T-cell (primary cell): ENCODE data around the gene RILP. TPM values are rescaled to one million over a fixed set of nuclear protein-coding genes. Genes with fewer than 3 reads are reported as not detected.

Source experiments
- ATAC-seq, 4 experiments: fragments of 200-7000 bp in 3 of 4; fragments of 150-1000 bp in 1 of 4; cut with Tn5 transposase; replicated peaks in 1 of 4; 1 replicate in 3 of 4; 2 replicates in 1 of 4; pipeline ENCODE4 v1.10.0; 2021; ENCODE audit warnings: moderate library complexity in 3 of 4, mild to moderate bottlenecking in 2 of 4, moderate number of reproducible peaks in 1 of 4
- CTCF ChIA-PET, 2 donors: fragments of 300-600 bp; sonication (Branson Sonifier 250); formaldehyde crosslinking; loops; one replicate each; lab custom pipeline; 2022; ENCODE audit warnings: antibody characterized with exemption in 2 of 2; lab: Charles Lee
- POLR2A ChIA-PET, 2 donors: fragments of 300-600 bp; sonication (Branson Sonifier 250); formaldehyde crosslinking; loops; one replicate each; lab custom pipeline; 2022; ENCODE audit warnings: antibody characterized with exemption in 2 of 2; lab: Charles Lee
- DNase-seq, 35 experiments: peaks; one replicate each; pipeline versions ENCODE4 v3.0.0 to v3.0.0-alpha.2; 2013 to 2023
- H3K27ac ChIP-seq: one replicate; pipeline ENCODE4 v1.5.1; 2013; ENCODE audit warnings: low read length
- H3K27me3 ChIP-seq, 2 experiments: replicated peaks in 1 of 2; 1 replicate in 1 of 2; 2 replicates in 1 of 2; pipeline versions ENCODE4 v1.6.1 to v1.7.0; 2013; ENCODE audit warnings: low read length in 1 of 2, mixed read lengths in 1 of 2; ENCODE audit not compliant: control insufficient read depth in 2 of 2, insufficient read depth in 2 of 2; ENCODE audit errors: extremely low read depth in 1 of 2
- H3K36me3 ChIP-seq, 2 donors: 1 replicate in 1 of 2; 2 replicates in 1 of 2; pipeline versions ENCODE4 v1.6.1 to v1.7.0; 2013; ENCODE audit warnings: low read length in 1 of 2; ENCODE audit not compliant: control insufficient read depth in 2 of 2, insufficient read depth in 1 of 2; ENCODE audit errors: extremely low read depth in 1 of 2
- H3K4me1 ChIP-seq, 2 experiments: 1 replicate in 1 of 2; 2 replicates in 1 of 2; pipeline versions ENCODE4 v1.6.1 to v1.7.0; 2013; ENCODE audit warnings: low read length in 2 of 2, mixed read lengths in 1 of 2; ENCODE audit not compliant: insufficient read depth in 2 of 2, control insufficient read depth in 1 of 2; ENCODE audit errors: extremely low read depth in 1 of 2
- H3K4me3 ChIP-seq, 2 donors: 1 replicate in 1 of 2; 2 replicates in 1 of 2; pipeline versions ENCODE4 v1.5.1 to v1.7.0; 2013; ENCODE audit warnings: mild to moderate bottlenecking in 2 of 2, low read length in 1 of 2, moderate library complexity in 1 of 2; ENCODE audit not compliant: control insufficient read depth in 1 of 2; ENCODE audit errors: extremely low read depth in 1 of 2
- H3K9me3 ChIP-seq: 2 replicates; pipeline ENCODE4 v1.7.0; 2013
- H3K27ac Mint-ChIP-seq, 2 donors: one replicate each; pipeline ENCODE4 v1.8.0; 2020 to 2021; ENCODE audit warnings: mild to moderate bottlenecking in 2 of 2, mixed read lengths in 2 of 2
- H3K27me3 Mint-ChIP-seq, 2 donors: one replicate each; pipeline ENCODE4 v1.8.0; 2021 to 2022; ENCODE audit warnings: mixed read lengths in 2 of 2
- H3K36me3 Mint-ChIP-seq: one replicate; pipeline ENCODE4 v1.8.0; 2021; ENCODE audit warnings: mixed read lengths
- H3K4me1 Mint-ChIP-seq, 3 donors: one replicate each; pipeline ENCODE4 v1.8.0; 2020 to 2022; ENCODE audit warnings: mixed read lengths in 3 of 3, mild to moderate bottlenecking in 1 of 3
- H3K4me3 Mint-ChIP-seq, 3 donors: one replicate each; pipeline ENCODE4 v1.8.0; 2020 to 2022; ENCODE audit warnings: mild to moderate bottlenecking in 3 of 3, mixed read lengths in 3 of 3, moderate library complexity in 3 of 3
- H3K9me3 Mint-ChIP-seq, 3 donors: one replicate each; pipeline ENCODE4 v1.8.0; 2020 to 2022; ENCODE audit warnings: mixed read lengths in 3 of 3
- WGBS: methylation state at CpG from one replicate; pipeline ENCODE4 v1.1.5; 2013; ENCODE audit warnings: missing lambda C conversion rate; ENCODE audit not compliant: insufficient coverage; 5-methylcytosine and 5-hydroxymethylcytosine counted together
- total RNA-seq, 35 experiments: library from RNA in 6 of 35; stranded (reverse) in 6 of 35; fragments of 120-200 nt in 1 of 35; gene quantifications; one replicate each; pipeline versions ENCODE4 v1.2.1 to v1.2.4 and lab custom pipeline; 2013 to 2026

Gene RILP
- total RNA-seq, 5 donors from 2014 or later (not counting 1 experiment from before 2014, with no cell fraction given) = 1.2 to 2.9 (median 2.0) TPM

GRCh38 chr17:1635675-1636465 is 13.8 kb downstream of the RILP start:
- peak overlapping the region in 1 of 2 donors; percentile 0 for H3K27ac Mint-ChIP-seq
- H3K27ac ChIP-seq = no peak overlapping the region

GRCh38 chr17:1634841-1635650 is 14.6 kb downstream of the RILP start:
- H3K36me3 ChIP-seq = no peaks in the 10 kb centered on the region
- CTCF ChIA-PET = no interaction called here

More at GRCh38 chr17:1635675-1636465, 13.8 kb downstream of the RILP start:
- H3K9me3 Mint-ChIP-seq = no peaks in the 10 kb centered on the region
- Histone ChIP-seq H3K9me3 (no peaks in the 10 kb centered on the region), H3K27me3 (no peaks in the 10 kb centered on the region), H3K36me3 (no peaks in the 10 kb centered on the region), H3K4me1 (no peaks in the 10 kb centered on the region), H3K4me3 (no peak overlapping the region)
- ATAC-seq (no peak), DNase-seq (no peak)
- H3K27me3 Mint-ChIP-seq = no peaks in the 10 kb centered on the region
- no peaks in the 10 kb centered on the region for H3K36me3 Mint-ChIP-seq
- no peak overlapping the region for H3K4me3 Mint-ChIP-seq
- ChIA-PET POLR2A (no interaction called here), CTCF (no interaction called here)
- 75% methylated on average over 5 of the region's 10 CpGs for WGBS
- peaks cover 0 to 4% (median 0%) of the 10 kb centered on the region in 3 donors for H3K4me1 Mint-ChIP-seq

GRCh38 chr17:1630662-1631061 is 19.0 kb downstream of the RILP start:
- H3K36me3 Mint-ChIP-seq = no peaks in the 10 kb centered on the region
- H3K27ac ChIP-seq = no peak overlapping the region
- H3K27ac Mint-ChIP-seq = no peak overlapping the region

More at GRCh38 chr17:1634841-1635650, 14.6 kb downstream of the RILP start:
- H3K27ac Mint-ChIP-seq = no peak overlapping the region
- no peak overlapping the region for H3K4me3 ChIP-seq
- POLR2A ChIA-PET = no interaction called here
- H3K4me1 Mint-ChIP-seq = peaks cover 3 to 10% (median 5%) of the 10 kb centered on the region in 3 donors
- peaks cover 0 to 2% of the 10 kb centered on the region in 2 experiments for H3K27me3 ChIP-seq
- ATAC-seq (no peak), DNase-seq (no peak)
- H3K4me1 ChIP-seq = peaks cover 0 to 2% of the 10 kb centered on the region in 2 experiments
- no peaks in the 10 kb centered on the region for H3K9me3 ChIP-seq
- no peaks in the 10 kb centered on the region for H3K36me3 Mint-ChIP-seq
- no peak overlapping the region for H3K4me3 Mint-ChIP-seq
- no peaks in the 10 kb centered on the region for H3K9me3 Mint-ChIP-seq
- 90% methylated on average over 36 of the region's 45 CpGs for WGBS
- no peak overlapping the region for H3K27ac ChIP-seq
- H3K27me3 Mint-ChIP-seq = no peaks in the 10 kb centered on the region

GRCh38 chr17:1629504-1630310 is 20.0 kb downstream of the RILP start:
- DNase-seq (peak; percentile 42 to 78 (median 64)), ATAC-seq (peak in 1 of 4 experiments; percentile 35)
- H3K36me3 ChIP-seq = no peaks in the 10 kb centered on the region
- peaks cover 16 to 27% (median 24%) of the 10 kb centered on the region in 3 donors for H3K4me1 Mint-ChIP-seq
- peak overlapping the region; percentile 38 to 75 for H3K4me3 ChIP-seq
- H3K27ac ChIP-seq = peak overlapping the region; percentile 69
- no peaks in the 10 kb centered on the region for H3K36me3 Mint-ChIP-seq
- peaks cover 0 to 7% of the 10 kb centered on the region in 2 donors for H3K27me3 Mint-ChIP-seq
- peaks cover 9 to 28% of the 10 kb centered on the region in 2 experiments for H3K4me1 ChIP-seq
- 2% methylated on average over 42 of the region's 45 CpGs for WGBS
- peak overlapping the region; percentile 78 to 92 (median 82) for H3K4me3 Mint-ChIP-seq
- CTCF ChIA-PET = interaction anchor here in 1 of 2 donors (0.7 to 1.3 kb wide), 3 partner anchors 19 to 56 kb away, joined by 3 to 4 read pairs (median 3); partner anchors contain the start of gene RILP
- no peaks in the 10 kb centered on the region for H3K9me3 Mint-ChIP-seq
- peak overlapping the region; percentile 74 to 82 for H3K27ac Mint-ChIP-seq
- POLR2A ChIA-PET = no interaction called here
- H3K27me3 ChIP-seq = peaks cover 0 to 24% of the 10 kb centered on the region in 2 experiments
- no peaks in the 10 kb centered on the region for H3K9me3 ChIP-seq

More at GRCh38 chr17:1630662-1631061, 19.0 kb downstream of the RILP start:
- Mint-ChIP-seq H3K9me3 (no peaks in the 10 kb centered on the region), H3K27me3 (peaks cover 0 to 7% of the 10 kb centered on the region in 2 donors), H3K4me3 (peak overlapping the region; percentile 78 to 92 (median 82)), H3K4me1 (peaks cover 16 to 27% (median 24%) of the 10 kb centered on the region in 3 donors)
- CTCF ChIA-PET = interaction anchor here in 1 of 2 donors (0.7 to 1.0 kb wide), 3 partner anchors 11 to 57 kb away, joined by 3 to 6 read pairs (median 4); no protein-coding TSS in a partner anchor
- H3K4me1 ChIP-seq = peaks cover 9 to 28% of the 10 kb centered on the region in 2 experiments
- DNase-seq = no peak
- H3K4me3 ChIP-seq = no peak overlapping the region
- ATAC-seq = no peak
- 91% methylated on average over 4 of the region's 4 CpGs for WGBS
- no peaks in the 10 kb centered on the region for H3K9me3 ChIP-seq
- H3K27me3 ChIP-seq = peaks cover 0 to 21% of the 10 kb centered on the region in 2 experiments
- POLR2A ChIA-PET = no interaction called here
- H3K36me3 ChIP-seq = no peaks in the 10 kb centered on the region

GRCh38 chr17:1628856-1629503 is 20.7 kb downstream of the RILP start:
- peak overlapping the region; percentile 69 for H3K27ac ChIP-seq
- peaks cover 0 to 25% of the 10 kb centered on the region in 2 experiments for H3K27me3 ChIP-seq
- Mint-ChIP-seq H3K27ac (peak overlapping the region; percentile 83 to 88), H3K27me3 (peaks cover 0 to 7% of the 10 kb centered on the region in 2 donors), H3K4me1 (peaks cover 16 to 27% (median 24%) of the 10 kb centered on the region in 3 donors), H3K9me3 (no peaks in the 10 kb centered on the region), H3K4me3 (peak overlapping the region; percentile 92 to 94 (median 93)), H3K36me3 (no peaks in the 10 kb centered on the region)
- no peaks in the 10 kb centered on the region for H3K36me3 ChIP-seq
- ATAC-seq (peak; percentile 82 to 84 (median 82)), DNase-seq (peak; percentile 76 to 92 (median 84))
- peak overlapping the region; percentile 75 to 80 for H3K4me3 ChIP-seq
- CTCF ChIA-PET = interaction anchor here in 1 of 2 donors (1.3 kb wide), 1 partner anchor 21 kb away, joined by 3 read pairs; the partner anchor contains the start of gene RILP
- WGBS = under 1% methylated on average over 57 of the region's 77 CpGs
- no peaks in the 10 kb centered on the region for H3K9me3 ChIP-seq
- POLR2A ChIA-PET = interaction anchor here in 1 of 2 donors (0.5 kb wide), 1 partner anchor 45 kb away, joined by 3 read pairs; no protein-coding TSS in a partner anchor
- peaks cover 9 to 28% of the 10 kb centered on the region in 2 experiments for H3K4me1 ChIP-seq
